ENCODE measurements around the gene MPP3.

MPP3 gene

GRCh38 chr17:43832976-43833829, at the start of gene MPP3:
Gene MPP3, minus strand, starts transcription at chr17:43833146. Its CDS starts 1,240 bp downstream, at chr17:43831906.
- Mint-ChIP-seq H3K9me3 (no peaks in the 10 kb centered on the region), H3K27me3 (peaks cover 69% of the 10 kb centered on the region), H3K27ac (no peak within 1 kb of the TSS), H3K4me3 (peak within 1 kb of the TSS; percentile 71), H3K36me3 (no peaks in the 10 kb centered on the region), H3K4me1 (peaks cover 17% of the 10 kb centered on the region)
- ATAC-seq: peak; percentile 50

GRCh38 chr17:43881758-43882505, 49.0 kb upstream of the MPP3 start:
- Mint-ChIP-seq H3K4me1 (peaks cover 6% of the 10 kb centered on the region), H3K4me3 (no peak overlapping the region), H3K9me3 (no peaks in the 10 kb centered on the region), H3K27me3 (peaks cover 62% of the 10 kb centered on the region), H3K36me3 (no peaks in the 10 kb centered on the region), H3K27ac (no peak overlapping the region)
- no peak for ATAC-seq

GRCh38 chr17:43881181-43881580, 48.2 kb upstream of the MPP3 start:
- no peak for ATAC-seq
- Mint-ChIP-seq H3K27ac (no peak overlapping the region), H3K4me1 (peaks cover 6% of the 10 kb centered on the region), H3K4me3 (no peak overlapping the region), H3K9me3 (no peaks in the 10 kb centered on the region), H3K27me3 (peaks cover 56% of the 10 kb centered on the region), H3K36me3 (no peaks in the 10 kb centered on the region)

GRCh38 chr17:43880420-43880991, 47.6 kb upstream of the MPP3 start:
- Mint-ChIP-seq H3K36me3 (no peaks in the 10 kb centered on the region), H3K27me3 (peaks cover 59% of the 10 kb centered on the region), H3K9me3 (no peaks in the 10 kb centered on the region), H3K27ac (no peak overlapping the region), H3K4me1 (peaks cover 6% of the 10 kb centered on the region), H3K4me3 (no peak overlapping the region)
- ATAC-seq: no peak

- Mint-ChIP-seq H3K4me3 (no peak overlapping the region), H3K4me1 (peaks cover 6% of the 10 kb centered on the region), H3K27me3 (peaks cover 59% of the 10 kb centered on the region), H3K36me3 (no peaks in the 10 kb centered on the region), H3K27ac (no peak overlapping the region), H3K9me3 (no peaks in the 10 kb centered on the region)
- no peak for ATAC-seq
These were observed 46.9 kb upstream of the MPP3 start for GRCh38 chr17:43879723-43880419.

GRCh38 chr17:43878260-43879175, 45.6 kb upstream of the MPP3 start:
- Mint-ChIP-seq H3K36me3 (no peaks in the 10 kb centered on the region), H3K9me3 (no peaks in the 10 kb centered on the region), H3K27me3 (peaks cover 53% of the 10 kb centered on the region), H3K27ac (no peak overlapping the region), H3K4me1 (peaks cover 6% of the 10 kb centered on the region), H3K4me3 (no peak overlapping the region)
- peak; percentile 74 for ATAC-seq

GRCh38 chr17:43877451-43878155, 44.7 kb upstream of the MPP3 start:
- ATAC-seq: no peak
- no peak overlapping the region for H3K27ac Mint-ChIP-seq
- peaks cover 6% of the 10 kb centered on the region for H3K4me1 Mint-ChIP-seq
- no peaks in the 10 kb centered on the region for H3K9me3 Mint-ChIP-seq
- peaks cover 44% of the 10 kb centered on the region for H3K27me3 Mint-ChIP-seq
- no peaks in the 10 kb centered on the region for H3K36me3 Mint-ChIP-seq
- no peak overlapping the region for H3K4me3 Mint-ChIP-seq

- Mint-ChIP-seq H3K36me3 (no peaks in the 10 kb centered on the region), H3K9me3 (no peaks in the 10 kb centered on the region), H3K4me1 (peaks cover 6% of the 10 kb centered on the region), H3K27ac (no peak overlapping the region), H3K4me3 (no peak overlapping the region), H3K27me3 (peaks cover 43% of the 10 kb centered on the region)
- ATAC-seq: no peak
These were observed 44.1 kb upstream of the MPP3 start for GRCh38 chr17:43877031-43877430.

- Mint-ChIP-seq H3K4me3 (no peak overlapping the region), H3K9me3 (no peaks in the 10 kb centered on the region), H3K4me1 (peaks cover 6% of the 10 kb centered on the region), H3K36me3 (no peaks in the 10 kb centered on the region), H3K27me3 (peaks cover 35% of the 10 kb centered on the region), H3K27ac (no peak overlapping the region)
- peak; percentile 37 for ATAC-seq
These were observed 42.7 kb upstream of the MPP3 start for GRCh38 chr17:43875476-43876147.

- H3K27me3 Mint-ChIP-seq: peaks cover 31% of the 10 kb centered on the region
These were observed 41.3 kb upstream of the MPP3 start for GRCh38 chr17:43874293-43874692.

GRCh38 chr17:43873815-43874214, 40.9 kb upstream of the MPP3 start:
- Mint-ChIP-seq H3K36me3 (no peaks in the 10 kb centered on the region), H3K4me3 (no peak overlapping the region), H3K27ac (no peak overlapping the region), H3K4me1 (peaks cover 3% of the 10 kb centered on the region), H3K9me3 (no peaks in the 10 kb centered on the region), H3K27me3 (peaks cover 30% of the 10 kb centered on the region)
- ATAC-seq: no peak

More at GRCh38 chr17:43874293-43874692, 41.3 kb upstream of the MPP3 start:
- Mint-ChIP-seq H3K9me3 (no peaks in the 10 kb centered on the region), H3K27ac (no peak overlapping the region), H3K4me1 (peaks cover 6% of the 10 kb centered on the region), H3K4me3 (no peak overlapping the region), H3K36me3 (no peaks in the 10 kb centered on the region)
- ATAC-seq: no peak

- Mint-ChIP-seq H3K4me1 (no peaks in the 10 kb centered on the region), H3K36me3 (no peaks in the 10 kb centered on the region), H3K9me3 (peaks cover 6% of the 10 kb centered on the region), H3K4me3 (no peak overlapping the region), H3K27me3 (peaks cover 33% of the 10 kb centered on the region), H3K27ac (no peak overlapping the region)
- ATAC-seq: no peak
These were observed 40.1 kb upstream of the MPP3 start for GRCh38 chr17:43873091-43873490.

- H3K36me3 Mint-ChIP-seq: no peaks in the 10 kb centered on the region
- no peak overlapping the region for H3K4me3 Mint-ChIP-seq
- no peak for ATAC-seq
- H3K4me1 Mint-ChIP-seq: no peaks in the 10 kb centered on the region
- peaks cover 42% of the 10 kb centered on the region for H3K27me3 Mint-ChIP-seq
- H3K27ac Mint-ChIP-seq: no peak overlapping the region
- peaks cover 6% of the 10 kb centered on the region for H3K9me3 Mint-ChIP-seq
These were observed 39.2 kb upstream of the MPP3 start for GRCh38 chr17:43871946-43872690.

Data from stimulated activated memory B cell treated with anti-CD40 and anti-IgM and Interleukin-4, amounts not matched to agents 10 μg/mL and 1 μg/mL and 100 μg/mL, for 72 hours (primary cell).